Heart left ventricle (tissue), 13 donors: ENCODE measurements around the gene TPK1.

Experiments
- CTCF ChIP-seq, 12 donors: fragments of 200-600 bp; sonication (generic) in 4 of 12; IDR thresholded peaks; one replicate each; pipeline versions ENCODE4 v1.5.0 to v1.8.0; 2018 to 2022; ENCODE audit warnings: antibody characterized with exemption in 12 of 12, mild to moderate bottlenecking in 5 of 12
- POLR2A ChIP-seq, 2 donors: fragments of 450-650 bp; IDR thresholded peaks; one replicate each; pipeline ENCODE4 v1.6.1; 2017; ENCODE audit warnings: antibody characterized with exemption in 2 of 2, mild to moderate bottlenecking in 2 of 2, moderate library complexity in 2 of 2
- donor health status: ischemic (EF 13 %, LVEDD 7.1; RV severe dilation, severe dysfunction).
- donor health status: DM: no; HTN: yes; CAD: no.
- donor health status: DM: no; HTN: no; CAD: no.
- donor health status: ischemic (EF 25% LVEDD 6.9; RV normal size, moderate dysfunction).
- donor health status: ischemic (EF 25% LVEDD 5.7; RV mildly dilated, moderate dysfunction).
- donor health status: ischemic (EF 35%, LVEDD 5.7; RV mildly dilated, moderate dysfunction).
- donor health status: nonischemic (EF 11% LVEDD 7.7; RV severe dilation, severe dysfunction).
- donor health status: DM: yes; HTN: yes; CAD: no.
- donor health status: PGD.
- donor health status: ischemic (EF 29% LVEDD 5.4; RV normal size, mild dysfunction).
- donor health status: nonischemic (EF 23%, LVEDD 6.1; RV moderate dilation, normal function).

GRCh38 chr7:144791488-144791887, 44.4 kb downstream of the TPK1 start:
- TF ChIP-seq CTCF (IDR thresholded peaks at IDR 0.05) (no peak), POLR2A (IDR thresholded peaks at IDR 0.05) (no peak)
